HS-27A (cell line): ENCODE results near the gene NPTX2.

Source experiments
- DNase-seq: peaks from one replicate; pipeline ENCODE4 v3.0.0-alpha.2; 2012; ENCODE audit warnings: low read depth, missing footprints

Gene NPTX2

GRCh38 chr7:98618786-98619185, 1.7 kb downstream of the NPTX2 start:
- DNase-seq = no peak

GRCh38 chr7:98619450-98620321, 2.6 kb downstream of the NPTX2 start:
- no peak for DNase-seq

- no peak for DNase-seq
Observed at GRCh38 chr7:98621573-98622482, 4.7 kb downstream of the NPTX2 start.

- no peak for DNase-seq
Observed at GRCh38 chr7:98622926-98623325, 5.8 kb downstream of the NPTX2 start.

GRCh38 chr7:98624846-98625420, 7.8 kb downstream of the NPTX2 start:
- DNase-seq = no peak

GRCh38 chr7:98626460-98627412, 9.7 kb downstream of the NPTX2 start:
- DNase-seq = no peak

- DNase-seq = no peak
Observed at GRCh38 chr7:98627413-98627790, 10.3 kb downstream of the NPTX2 start.

GRCh38 chr7:98628418-98628817, 11.3 kb downstream of the NPTX2 start:
- no peak for DNase-seq

- DNase-seq = no peak
Observed at GRCh38 chr7:98629001-98629431, 11.9 kb downstream of the NPTX2 start.

- no peak for DNase-seq
Observed at GRCh38 chr7:98630149-98630548, 13.1 kb downstream of the NPTX2 start.

GRCh38 chr7:98630770-98631169, 13.7 kb downstream of the NPTX2 start:
- DNase-seq = no peak

GRCh38 chr7:98638853-98639252, 21.8 kb downstream of the NPTX2 start:
- no peak for DNase-seq

GRCh38 chr7:98640375-98640774, 23.3 kb downstream of the NPTX2 start:
- DNase-seq = no peak

GRCh38 chr7:98641646-98642500, 24.8 kb downstream of the NPTX2 start:
- no peak for DNase-seq

GRCh38 chr7:98643236-98643985, 26.3 kb downstream of the NPTX2 start:
- no peak for DNase-seq

- no peak for DNase-seq
Observed at GRCh38 chr7:98646465-98646864, 29.4 kb downstream of the NPTX2 start.

GRCh38 chr7:98647326-98647725, 30.2 kb downstream of the NPTX2 start:
- DNase-seq = no peak

- DNase-seq = no peak
Observed at GRCh38 chr7:98651760-98652159, 34.7 kb downstream of the NPTX2 start.

- no peak for DNase-seq
Observed at GRCh38 chr7:98653601-98654310, 36.7 kb downstream of the NPTX2 start.
